ENCODE measurements around the gene ZNF615.

DNA sequence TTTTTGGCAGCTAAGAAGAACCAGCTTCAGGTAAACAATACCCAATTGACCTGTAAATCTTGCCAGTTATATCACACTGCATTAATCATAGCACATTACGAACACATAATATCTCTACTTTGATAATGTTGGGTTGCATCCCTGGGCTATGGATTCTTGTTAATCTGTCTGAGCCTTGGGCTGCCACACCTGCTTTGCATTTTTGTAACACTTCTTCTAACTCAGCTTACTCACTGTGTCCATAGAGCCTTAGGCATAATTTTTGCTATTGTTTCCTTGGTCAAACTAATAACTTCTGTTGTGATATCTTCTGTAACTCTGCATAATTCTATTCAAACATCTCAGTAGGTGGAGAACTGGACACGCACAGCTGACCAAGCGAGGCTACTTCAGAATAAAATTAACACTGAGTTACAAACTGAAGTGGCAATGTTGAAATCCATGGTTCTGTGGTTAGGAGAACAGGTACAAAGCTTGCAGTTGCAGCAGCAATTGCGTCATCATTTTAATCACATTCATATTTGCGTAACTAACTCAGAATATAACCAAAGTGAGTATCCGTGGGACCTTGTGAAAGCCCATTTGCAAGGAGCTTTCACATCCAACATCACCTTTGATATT, 27.8 kb downstream of the ZNF615 start:
- no peak for TF ChIP-seq ZNF214 (tag by site-specific recombination; IDR thresholded peaks at IDR 0.05; ENCODE audit: borderline replicate concordance)
- TF ChIP-seq ZNF561 (tag by site-specific recombination; IDR thresholded peaks at IDR 0.05; ENCODE audit: borderline replicate concordance), result no peak
- no peak for TF ChIP-seq YY1 (tag by site-specific recombination; IDR thresholded peaks at IDR 0.05)
- no peak for TF ChIP-seq ZBTB7A (tag by site-specific recombination; IDR thresholded peaks at IDR 0.05; ENCODE audit: low read depth)
- TF ChIP-seq, protein P1, sequence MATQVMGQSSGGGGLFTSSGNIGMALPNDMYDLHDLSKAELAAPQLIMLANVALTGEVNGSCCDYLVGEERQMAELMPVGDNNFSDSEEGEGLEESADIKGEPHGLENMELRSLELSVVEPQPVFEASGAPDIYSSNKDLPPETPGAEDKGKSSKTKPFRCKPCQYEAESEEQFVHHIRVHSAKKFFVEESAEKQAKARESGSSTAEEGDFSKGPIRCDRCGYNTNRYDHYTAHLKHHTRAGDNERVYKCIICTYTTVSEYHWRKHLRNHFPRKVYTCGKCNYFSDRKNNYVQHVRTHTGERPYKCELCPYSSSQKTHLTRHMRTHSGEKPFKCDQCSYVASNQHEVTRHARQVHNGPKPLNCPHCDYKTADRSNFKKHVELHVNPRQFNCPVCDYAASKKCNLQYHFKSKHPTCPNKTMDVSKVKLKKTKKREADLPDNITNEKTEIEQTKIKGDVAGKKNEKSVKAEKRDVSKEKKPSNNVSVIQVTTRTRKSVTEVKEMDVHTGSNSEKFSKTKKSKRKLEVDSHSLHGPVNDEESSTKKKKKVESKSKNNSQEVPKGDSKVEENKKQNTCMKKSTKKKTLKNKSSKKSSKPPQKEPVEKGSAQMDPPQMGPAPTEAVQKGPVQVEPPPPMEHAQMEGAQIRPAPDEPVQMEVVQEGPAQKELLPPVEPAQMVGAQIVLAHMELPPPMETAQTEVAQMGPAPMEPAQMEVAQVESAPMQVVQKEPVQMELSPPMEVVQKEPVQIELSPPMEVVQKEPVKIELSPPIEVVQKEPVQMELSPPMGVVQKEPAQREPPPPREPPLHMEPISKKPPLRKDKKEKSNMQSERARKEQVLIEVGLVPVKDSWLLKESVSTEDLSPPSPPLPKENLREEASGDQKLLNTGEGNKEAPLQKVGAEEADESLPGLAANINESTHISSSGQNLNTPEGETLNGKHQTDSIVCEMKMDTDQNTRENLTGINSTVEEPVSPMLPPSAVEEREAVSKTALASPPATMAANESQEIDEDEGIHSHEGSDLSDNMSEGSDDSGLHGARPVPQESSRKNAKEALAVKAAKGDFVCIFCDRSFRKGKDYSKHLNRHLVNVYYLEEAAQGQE (tag by site-specific recombination; IDR thresholded peaks at IDR 0.05), result no peak
- TF ChIP-seq, protein P2, sequence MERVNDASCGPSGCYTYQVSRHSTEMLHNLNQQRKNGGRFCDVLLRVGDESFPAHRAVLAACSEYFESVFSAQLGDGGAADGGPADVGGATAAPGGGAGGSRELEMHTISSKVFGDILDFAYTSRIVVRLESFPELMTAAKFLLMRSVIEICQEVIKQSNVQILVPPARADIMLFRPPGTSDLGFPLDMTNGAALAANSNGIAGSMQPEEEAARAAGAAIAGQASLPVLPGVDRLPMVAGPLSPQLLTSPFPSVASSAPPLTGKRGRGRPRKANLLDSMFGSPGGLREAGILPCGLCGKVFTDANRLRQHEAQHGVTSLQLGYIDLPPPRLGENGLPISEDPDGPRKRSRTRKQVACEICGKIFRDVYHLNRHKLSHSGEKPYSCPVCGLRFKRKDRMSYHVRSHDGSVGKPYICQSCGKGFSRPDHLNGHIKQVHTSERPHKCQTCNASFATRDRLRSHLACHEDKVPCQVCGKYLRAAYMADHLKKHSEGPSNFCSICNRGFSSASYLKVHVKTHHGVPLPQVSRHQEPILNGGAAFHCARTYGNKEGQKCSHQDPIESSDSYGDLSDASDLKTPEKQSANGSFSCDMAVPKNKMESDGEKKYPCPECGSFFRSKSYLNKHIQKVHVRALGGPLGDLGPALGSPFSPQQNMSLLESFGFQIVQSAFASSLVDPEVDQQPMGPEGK (tag by site-specific recombination; IDR thresholded peaks at IDR 0.05), result no peak
- no peak for TF ChIP-seq ZNF530 (tag by site-specific recombination; IDR thresholded peaks at IDR 0.05; ENCODE audit: low read depth)
- no peak for TF ChIP-seq KLF7 (tag by site-specific recombination; IDR thresholded peaks at IDR 0.05; ENCODE audit: borderline replicate concordance)
- TF ChIP-seq, protein P3, sequence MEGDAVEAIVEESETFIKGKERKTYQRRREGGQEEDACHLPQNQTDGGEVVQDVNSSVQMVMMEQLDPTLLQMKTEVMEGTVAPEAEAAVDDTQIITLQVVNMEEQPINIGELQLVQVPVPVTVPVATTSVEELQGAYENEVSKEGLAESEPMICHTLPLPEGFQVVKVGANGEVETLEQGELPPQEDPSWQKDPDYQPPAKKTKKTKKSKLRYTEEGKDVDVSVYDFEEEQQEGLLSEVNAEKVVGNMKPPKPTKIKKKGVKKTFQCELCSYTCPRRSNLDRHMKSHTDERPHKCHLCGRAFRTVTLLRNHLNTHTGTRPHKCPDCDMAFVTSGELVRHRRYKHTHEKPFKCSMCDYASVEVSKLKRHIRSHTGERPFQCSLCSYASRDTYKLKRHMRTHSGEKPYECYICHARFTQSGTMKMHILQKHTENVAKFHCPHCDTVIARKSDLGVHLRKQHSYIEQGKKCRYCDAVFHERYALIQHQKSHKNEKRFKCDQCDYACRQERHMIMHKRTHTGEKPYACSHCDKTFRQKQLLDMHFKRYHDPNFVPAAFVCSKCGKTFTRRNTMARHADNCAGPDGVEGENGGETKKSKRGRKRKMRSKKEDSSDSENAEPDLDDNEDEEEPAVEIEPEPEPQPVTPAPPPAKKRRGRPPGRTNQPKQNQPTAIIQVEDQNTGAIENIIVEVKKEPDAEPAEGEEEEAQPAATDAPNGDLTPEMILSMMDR (tag by site-specific recombination; IDR thresholded peaks at IDR 0.05), result no peak
- TF ChIP-seq ZBTB20 (tag by site-specific recombination; IDR thresholded peaks at IDR 0.05), result no peak
- TF ChIP-seq ZNF830 (tag by site-specific recombination; IDR thresholded peaks at IDR 0.05; ENCODE audit: low read depth), result no peak

Data from HEK293 (cell line).